K562 (cell line): ENCODE measurements around the gene UBASH3B. TPM values are rescaled to one million over a fixed set of nuclear protein-coding genes. Genes with fewer than 3 reads are reported as not detected.

Source experiments
- ATAC-seq: fragments of 200-7000 bp; cut with Tn5 transposase; 3 replicates; pipeline ENCODE4 v1.9.1; 2020; ENCODE audit warnings: moderate library complexity
- BruUV-seq: library from RNA; stranded (reverse); fragments of 400-500 nt; replicated peaks from 2 replicates; lab custom pipeline; 2021; lab: Mats Ljungman, UMichigan
- CTCF ChIA-PET: fragments of 300-600 bp; formaldehyde crosslinking; extraction: SDS; loops from one replicate; lab custom pipeline; 2021; ENCODE audit warnings: low intra/inter-chr PET ratio; lab: Yijun Ruan, JAX
- POLR2A ChIA-PET: fragments of 300-600, 350-650 bp; sonication (Branson Sonifier 250); formaldehyde crosslinking; extraction: SDS; loops from one replicate; lab custom pipeline; 2021; ENCODE audit warnings: antibody characterized with exemption, inconsistent platforms; lab: Yijun Ruan, JAX
- DNase-seq, 4 experiments: peaks; one replicate each; pipeline versions ENCODE4 v3.0.0 to v3.0.0-alpha.2; 2011 to 2018; ENCODE audit warnings: low spot score in 3 of 4, mixed read lengths in 3 of 4; ENCODE audit errors: extremely low read depth in 1 of 4
- FAIRE-seq: peaks from 2 replicates; lab custom pipeline; 2011; peaks lifted over from hg19 to GRCh38; lab: Jason Lieb, UNC
- H2AFZ ChIP-seq: 2 replicates; pipeline ENCODE4 v1.6.0; 2011; ENCODE audit warnings: low read depth, low read length, control low read depth, inconsistent platforms
- H3K27ac ChIP-seq: fragments of 200-600 bp; 3 replicates; pipeline ENCODE4 v1.8.0; 2011; ENCODE audit warnings: low read depth, mild to moderate bottlenecking, control low read depth, inconsistent platforms, low read length, moderate library complexity, mixed read lengths; ENCODE audit errors: extremely low read depth
- H3K27me3 ChIP-seq, 2 experiments: fragments of 300-600 bp in 1 of 2; 2 replicates in 1 of 2; 3 replicates in 1 of 2; pipeline versions ENCODE4 v1.6.0 to v1.8.0; 2011; ENCODE audit warnings: inconsistent platforms in 2 of 2, low read length in 2 of 2, mild to moderate bottlenecking in 1 of 2, mixed read lengths in 1 of 2, moderate library complexity in 1 of 2; ENCODE audit not compliant: control insufficient read depth in 2 of 2, insufficient read depth in 2 of 2
- H3K36me3 ChIP-seq: fragments of 300-600 bp; 3 replicates; pipeline ENCODE4 v1.8.0; 2011; ENCODE audit warnings: mild to moderate bottlenecking, low read length, inconsistent platforms; ENCODE audit not compliant: control insufficient read depth, insufficient read depth
- H3K4me1 ChIP-seq, 2 experiments: fragments of 200-600 bp in 1 of 2; replicated peaks in 1 of 2; 2 replicates in 1 of 2; 3 replicates in 1 of 2; pipeline versions ENCODE4 v1.5.1 to v1.8.0; 2011; ENCODE audit warnings: inconsistent platforms in 2 of 2, low read length in 2 of 2, mild to moderate bottlenecking in 1 of 2, mixed read lengths in 1 of 2, moderate library complexity in 1 of 2; ENCODE audit not compliant: control insufficient read depth in 2 of 2, insufficient read depth in 2 of 2
- H3K4me2 ChIP-seq: 2 replicates; pipeline ENCODE4 v1.6.1; 2011; ENCODE audit warnings: low read length, control low read depth, inconsistent platforms, mixed read lengths; ENCODE audit not compliant: insufficient read depth
- H3K4me3 ChIP-seq: fragments of 200-600 bp; sonication (generic), shearing (Covaris generic); 2 replicates; pipeline ENCODE4 v1.5.1; 2016; ENCODE audit warnings: control low read depth, inconsistent platforms
- H3K79me2 ChIP-seq: fragments of 200-600 bp; 3 replicates; pipeline ENCODE4 v1.8.0; 2011; ENCODE audit warnings: low read length, inconsistent platforms; ENCODE audit not compliant: control insufficient read depth, insufficient read depth
- H3K9ac ChIP-seq, 2 experiments: 2 replicates each; pipeline versions ENCODE4 v1.6.0 to v1.6.1; 2011; ENCODE audit warnings: low read depth in 2 of 2, low read length in 2 of 2, control low read depth in 1 of 2, inconsistent platforms in 1 of 2, mild to moderate bottlenecking in 1 of 2, mixed read lengths in 1 of 2; ENCODE audit not compliant: insufficient read depth in 1 of 2
- H3K9me1 ChIP-seq: one replicate; pipeline ENCODE4 v1.6.0; 2011; ENCODE audit warnings: inconsistent platforms, mild to moderate bottlenecking, low read length, moderate library complexity; ENCODE audit not compliant: control insufficient read depth, insufficient read depth
- H3K9me3 ChIP-seq: replicated peaks from 2 replicates; pipeline ENCODE4 v1.5.1; 2011; ENCODE audit warnings: low read depth, low read length, inconsistent platforms; ENCODE audit not compliant: control insufficient read depth, insufficient read depth
- H4K20me1 ChIP-seq: replicated peaks from 2 replicates; pipeline ENCODE4 v1.6.1; 2011; ENCODE audit warnings: low read length, inconsistent platforms, mixed read lengths; ENCODE audit not compliant: control insufficient read depth, insufficient read depth
- ATF6 ChIP-seq: sonication (generic); formaldehyde crosslinking; IDR thresholded peaks from 2 replicates; pipeline ENCODE4 v1.4.0; 2020; ENCODE audit warnings: mild to moderate bottlenecking, missing genetic modification reagents
- CBX3 ChIP-seq, 2 experiments: IDR thresholded peaks; 1 replicate in 1 of 2; 2 replicates in 1 of 2; pipeline ENCODE4 v1.6.1; 2012; ENCODE audit warnings: inconsistent platforms in 2 of 2, low read length in 2 of 2, borderline replicate concordance in 1 of 2, control low read depth in 1 of 2
- EGR1 ChIP-seq: fragments of 450-650 bp; conservative IDR thresholded peaks from 2 replicates; pipeline ENCODE4 v1.6.1; 2017; ENCODE audit warnings: mild to moderate bottlenecking
- FOXJ3 ChIP-seq: sonication (generic); formaldehyde crosslinking; IDR thresholded peaks from 2 replicates; pipeline ENCODE4 v1.4.0; 2020; ENCODE audit warnings: mild to moderate bottlenecking, missing genetic modification reagents
- IFI16 ChIP-seq: fragments of 250-450 bp; sonication (Bioruptor Pico); IDR thresholded peaks from 2 replicates; pipeline ENCODE4 v2.1.2; 2022; ENCODE audit warnings: mild to moderate bottlenecking, inconsistent platforms
- IRF1 ChIP-seq: sonication (generic); formaldehyde crosslinking; IDR thresholded peaks from 2 replicates; pipeline ENCODE4 v1.8.0; 2022; ENCODE audit warnings: missing genetic modification reagents, mild to moderate bottlenecking, borderline replicate concordance
- PKNOX1 ChIP-seq: fragments of 450-650 bp; IDR thresholded peaks from 2 replicates; pipeline ENCODE4 v1.6.1; 2016
- SP2 ChIP-seq: IDR thresholded peaks from 2 replicates; pipeline ENCODE4 v1.6.1; 2011; ENCODE audit warnings: mild to moderate bottlenecking, low read depth, low read length, moderate library complexity; ENCODE audit not compliant: poor library complexity, severe bottlenecking; ENCODE audit errors: extremely low read depth
- STAG1 ChIP-seq: sonication (generic); formaldehyde crosslinking; IDR thresholded peaks from 2 replicates; pipeline ENCODE4 v1.5.0; 2020; ENCODE audit warnings: missing genetic modification reagents, borderline replicate concordance
- ZNF561 ChIP-seq: fragments of 450-650 bp; formaldehyde crosslinking; conservative IDR thresholded peaks from 2 replicates; pipeline ENCODE4 v1.4.0; 2020; ENCODE audit warnings: mild to moderate bottlenecking, moderate library complexity
- WGBS: fragments of 100-300 bp; shearing (Covaris generic); methylation state at CpG from one replicate; pipeline ENCODE4 v1.1.6; 2016; ENCODE audit warnings: low coverage, mixed read lengths; ENCODE audit not compliant: insufficient coverage; ENCODE audit errors: missing lambda C conversion rate; 5-methylcytosine and 5-hydroxymethylcytosine counted together
- in situ Hi-C: fragments of 300-500 bp; cut with MboI; formaldehyde crosslinking; loops from 4 replicates; pipeline ENCODE4 v1.15.0; 2018; ENCODE audit warnings: inconsistent platforms, mixed read lengths
- intact Hi-C: fragments of 100-400 bp; cut with micrococcal nuclease; formaldehyde crosslinking; loops from 2 replicates; pipeline ENCODE4 v1.14.2; 2022
- polyA plus RNA-seq, 8 experiments: library from polyadenylated mRNA; depleted of rRNA in 4 of 8; stranded (reverse) in 5 of 8; unstranded in 3 of 8; fragments of >200 nt; fragmentation: Nextera tagmentation in 2 of 8; fragmentation: Illumina TruSeq in 1 of 8; extraction: Ambion mirVana in 2 of 8; extraction: Trizol in 1 of 8; gene quantifications; 2 replicates each; pipeline versions ENCODE4 v1.2.1 to v1.2.3, GENCODE V29; 2011 to 2014; ENCODE audit warnings: inconsistent platforms in 1 of 8, missing spikeins in 1 of 8
- total RNA-seq, 7 experiments: library from RNA; depleted of rRNA in 6 of 7; stranded (reverse); fragments of >200 nt in 6 of 7; fragmentation: Illumina TruSeq in 2 of 7; extraction: Trizol in 2 of 7; gene quantifications; 2 replicates each; pipeline versions ENCODE4 v1.2.1 to v1.2.3, GENCODE V29; 2011 to 2021; ENCODE audit warnings: low replicate concordance in 1 of 7

Gene UBASH3B
- total and polyA plus RNA-seq, 9 of the 15 experiments (the other 6 are each of a cell fraction or from before 2014, with no cell fraction given), result 0.01 to 0.31 (median 0.08) TPM; not detected in 2

- intact Hi-C loops, result no loop called here
- Histone ChIP-seq H2AFZ (no peak overlapping the region), H3K79me2 (no peaks in the 10 kb centered on the region), H3K9me1 (no peaks in the 10 kb centered on the region), H3K4me1 (no peaks in the 10 kb centered on the region), H3K9me3 (no peaks in the 10 kb centered on the region), H3K36me3 (no peaks in the 10 kb centered on the region), H3K27me3 (peaks cover 2 to 26% of the 10 kb centered on the region in 2 experiments; a peak in 4 of 5 replicates), H3K27ac (no peak overlapping the region), H3K4me2 (no peak overlapping the region), H3K9ac (no peak overlapping the region), H3K4me3 (no peak overlapping the region), H4K20me1 (no peaks in the 10 kb centered on the region)
- no TSS peak for BruUV-seq
- 0% methylated on average over 11 of the region's 11 CpGs for WGBS
- ChIA-PET POLR2A (interaction anchor here (0.8 kb wide), 1 partner anchor 42 kb away, joined by 4 read pairs; no protein-coding TSS in a partner anchor), CTCF (no interaction called here)
- TF ChIP-seq EGR1, result no peak
- no peak for TF ChIP-seq ZNF561 (CRISPR knock-in tag)
- no peak for TF ChIP-seq IRF1 (CRISPR knock-in tag)
- no peak for TF ChIP-seq SP2
- TF ChIP-seq CBX3 (IDR thresholded peaks at IDR 0.05; ENCODE audit: borderline replicate concordance in 1 of 2, low read length in 2 of 2), result no peak
- no peak for TF ChIP-seq PKNOX1
- no peak for TF ChIP-seq ATF6 (CRISPR knock-in tag)
- no peak for TF ChIP-seq STAG1
- TF ChIP-seq IFI16 (CRISPR knock-in tag), result no peak
- no peak for TF ChIP-seq FOXJ3 (CRISPR knock-in tag)
- DNase-seq (no peak), ATAC-seq (no peak), FAIRE-seq (no peak)
- in situ Hi-C loops, result no loop called here
These were observed 60.3 kb downstream of the UBASH3B start for GRCh38 chr11:122715548-122716440.
